ENCODE measurements around the gene VAT1L.

GRCh38 chr16:77788181-77789084, at the start of gene VAT1L:
- TF ChIP-seq EGR1 (IDR thresholded peaks at IDR 0.05) (no peak), REST (IDR thresholded peaks at IDR 0.05; ENCODE audit: low read depth) (no peak)
